Neural progenitor cell (in vitro differentiated cells): ENCODE data around the gene COL21A1. TPM values are rescaled to one million over a fixed set of nuclear protein-coding genes. Genes with fewer than 3 reads are reported as not detected.

Experiments
- DNase-seq: peaks from one replicate; pipeline ENCODE4 v3.0.0-alpha.2; 2016; ENCODE audit warnings: low spot score
- H2AFZ ChIP-seq: fragments of 200-600 bp; sonication (generic); replicated peaks from 2 replicates; pipeline ENCODE4 v1.6.1; 2016; ENCODE audit warnings: antibody characterized with exemption
- H3F3A ChIP-seq: fragments of 200-600 bp; sonication (generic); 2 replicates; pipeline ENCODE4 v1.6.1; 2016; ENCODE audit warnings: antibody characterized with exemption, low read depth
- H3K27ac ChIP-seq: fragments of 200-600 bp; sonication (generic); 2 replicates; pipeline ENCODE4 v1.5.1; 2016; ENCODE audit warnings: mild to moderate bottlenecking
- H3K27me3 ChIP-seq: fragments of 200-600 bp; sonication (generic); 2 replicates; pipeline ENCODE4 v1.6.1; 2016; ENCODE audit warnings: mild to moderate bottlenecking, moderate library complexity
- H3K36me3 ChIP-seq: fragments of 200-600 bp; sonication (generic); 2 replicates; pipeline ENCODE4 v1.5.1; 2016
- H3K4me1 ChIP-seq: fragments of 200-600 bp; sonication (generic); 2 replicates; pipeline ENCODE4 v1.6.1; 2016; ENCODE audit warnings: mixed run types
- H3K4me2 ChIP-seq: fragments of 200-600 bp; sonication (generic); 2 replicates; pipeline ENCODE4 v1.6.1; 2016
- H3K4me3 ChIP-seq: fragments of 200-600 bp; sonication (generic); 2 replicates; pipeline ENCODE4 v1.5.1; 2016
- H3K79me2 ChIP-seq: fragments of 200-600 bp; sonication (generic); 2 replicates; pipeline ENCODE4 v1.6.1; 2016; ENCODE audit warnings: low read depth
- H3K9ac ChIP-seq: fragments of 200-600 bp; sonication (generic); 2 replicates; pipeline ENCODE4 v1.6.1; 2016
- H3K9me3 ChIP-seq: fragments of 200-600 bp; sonication (generic); 2 replicates; pipeline ENCODE4 v1.5.1; 2016; ENCODE audit warnings: low read depth
- H4K20me1 ChIP-seq: fragments of 200-600 bp; sonication (generic); 2 replicates; pipeline ENCODE4 v1.6.1; 2016; ENCODE audit warnings: low read depth
- H3K27ac Mint-ChIP-seq: 3 replicates; pipeline ENCODE4 v1.8.0; 2021; ENCODE audit warnings: mixed read lengths
- H3K27me3 Mint-ChIP-seq: 2 replicates; pipeline ENCODE4 v1.8.0; 2022; ENCODE audit warnings: low read depth, mild to moderate bottlenecking, inconsistent platforms, moderate library complexity, mixed read lengths; ENCODE audit not compliant: insufficient read depth
- H3K36me3 Mint-ChIP-seq: 3 replicates; pipeline ENCODE4 v1.8.0; 2021; ENCODE audit warnings: mixed read lengths
- H3K4me1 Mint-ChIP-seq: 3 replicates; pipeline ENCODE4 v1.8.0; 2021; ENCODE audit warnings: mixed read lengths
- H3K4me3 Mint-ChIP-seq: 3 replicates; pipeline ENCODE4 v1.8.0; 2021; ENCODE audit warnings: mild to moderate bottlenecking, moderate library complexity, mixed read lengths
- H3K9me3 Mint-ChIP-seq: 3 replicates; pipeline ENCODE4 v1.8.0; 2020; ENCODE audit warnings: mixed read lengths
- CTCF ChIP-seq: fragments of 200-600 bp; sonication (generic); IDR thresholded peaks from 2 replicates; pipeline ENCODE4 v1.5.1; 2017; ENCODE audit warnings: antibody characterized with exemption, mild to moderate bottlenecking
- EZH2 ChIP-seq: fragments of 200-600 bp; sonication (generic); IDR thresholded peaks from 2 replicates; pipeline ENCODE4 v1.6.1; 2017; ENCODE audit warnings: antibody characterized with exemption, mild to moderate bottlenecking, moderate library complexity
- EZH2phosphoT487 ChIP-seq: fragments of 200-600 bp; sonication (generic); IDR thresholded peaks from 2 replicates; pipeline ENCODE4 v1.6.1; 2017; ENCODE audit warnings: antibody characterized with exemption
- total RNA-seq: library from RNA; depleted of rRNA; stranded (reverse); fragments of >200 nt; gene quantifications from 2 replicates; pipeline ENCODE4 v1.2.3, GENCODE V29; 2015; ENCODE audit warnings: low replicate concordance

The COL21A1 gene
- total RNA-seq, 1 donor from 2014 or later, result 0.95 TPM

GRCh38 chr6:56246541-56246880, 869 bp downstream of the COL21A1 start:
- peaks cover 24% of the 10 kb centered on the region for H3K27me3 ChIP-seq
- no peaks in the 10 kb centered on the region for H4K20me1 ChIP-seq
- no peaks in the 10 kb centered on the region for H3K9me3 ChIP-seq
- H3K27ac ChIP-seq, result no peak overlapping the region
- H3K9me3 Mint-ChIP-seq, result no peaks in the 10 kb centered on the region
- peak overlapping the region; percentile 99 for H2AFZ ChIP-seq
- DNase-seq, result peak; percentile 5
- H3K36me3 ChIP-seq, result no peaks in the 10 kb centered on the region
- H3F3A ChIP-seq, result no peaks in the 10 kb centered on the region
- no peak overlapping the region for H3K27ac Mint-ChIP-seq
- H3K4me3 ChIP-seq, result peak overlapping the region; percentile 55
- TF ChIP-seq EZH2phosphoT487, result no peak
- TF ChIP-seq CTCF, result no peak
- TF ChIP-seq EZH2, result no peak
- H3K4me1 ChIP-seq, result no peaks in the 10 kb centered on the region
- H3K36me3 Mint-ChIP-seq, result no peaks in the 10 kb centered on the region
- no peak overlapping the region for H3K9ac ChIP-seq
- peaks cover 3% of the 10 kb centered on the region for H3K4me1 Mint-ChIP-seq
- peak overlapping the region; percentile 83 for H3K4me3 Mint-ChIP-seq
- no peaks in the 10 kb centered on the region for H3K79me2 ChIP-seq
- H3K27me3 Mint-ChIP-seq, result peaks cover 10% of the 10 kb centered on the region
- H3K4me2 ChIP-seq, result peak overlapping the region; percentile 89

- no peak overlapping the region for H3K4me3 Mint-ChIP-seq
These were observed 1.5 kb downstream of the COL21A1 start for GRCh38 chr6:56245903-56246351.

GRCh38 chr6:56244528-56245253, 2.7 kb downstream of the COL21A1 start:
- no peak overlapping the region for H3K9ac ChIP-seq
- no peak overlapping the region for H3K27ac Mint-ChIP-seq
- H3K36me3 ChIP-seq, result no peaks in the 10 kb centered on the region
- no peak overlapping the region for H3K4me3 ChIP-seq
- no peak overlapping the region for H3K27ac ChIP-seq
- no peaks in the 10 kb centered on the region for H3F3A ChIP-seq
- no peak for TF ChIP-seq EZH2
- no peak for TF ChIP-seq EZH2phosphoT487
- no peak for TF ChIP-seq CTCF
- peaks cover 24% of the 10 kb centered on the region for H3K27me3 ChIP-seq
- no peak overlapping the region for H2AFZ ChIP-seq
- H3K79me2 ChIP-seq, result no peaks in the 10 kb centered on the region
- no peak for DNase-seq
- H3K27me3 Mint-ChIP-seq, result peaks cover 10% of the 10 kb centered on the region
- no peaks in the 10 kb centered on the region for H3K9me3 ChIP-seq
- no peaks in the 10 kb centered on the region for H3K4me1 ChIP-seq
- H3K4me2 ChIP-seq, result no peak overlapping the region
- H3K36me3 Mint-ChIP-seq, result no peaks in the 10 kb centered on the region
- H3K4me1 Mint-ChIP-seq, result peaks cover 3% of the 10 kb centered on the region
- no peak overlapping the region for H3K4me3 Mint-ChIP-seq
- H3K9me3 Mint-ChIP-seq, result no peaks in the 10 kb centered on the region
- H4K20me1 ChIP-seq, result no peaks in the 10 kb centered on the region

More at GRCh38 chr6:56245903-56246351, 1.5 kb downstream of the COL21A1 start:
- no peaks in the 10 kb centered on the region for H3F3A ChIP-seq
- no peak overlapping the region for H3K4me3 ChIP-seq
- peaks cover 3% of the 10 kb centered on the region for H3K4me1 Mint-ChIP-seq
- H3K4me2 ChIP-seq, result peak overlapping the region; percentile 89
- H2AFZ ChIP-seq, result no peak overlapping the region
- no peak for DNase-seq
- peaks cover 24% of the 10 kb centered on the region for H3K27me3 ChIP-seq
- H3K79me2 ChIP-seq, result no peaks in the 10 kb centered on the region
- H3K27me3 Mint-ChIP-seq, result peaks cover 10% of the 10 kb centered on the region
- H3K36me3 ChIP-seq, result no peaks in the 10 kb centered on the region
- H3K4me1 ChIP-seq, result no peaks in the 10 kb centered on the region
- no peaks in the 10 kb centered on the region for H3K36me3 Mint-ChIP-seq
- TF ChIP-seq CTCF (no peak), EZH2 (no peak), EZH2phosphoT487 (no peak)
- H4K20me1 ChIP-seq, result no peaks in the 10 kb centered on the region
- H3K9me3 Mint-ChIP-seq, result no peaks in the 10 kb centered on the region
- no peak overlapping the region for H3K9ac ChIP-seq
- H3K27ac Mint-ChIP-seq, result no peak overlapping the region
- H3K9me3 ChIP-seq, result no peaks in the 10 kb centered on the region
- H3K27ac ChIP-seq, result no peak overlapping the region
